Endothelial cell of hepatic sinusoid (primary cell): Measurements from ENCODE around the gene NR5A1.

Source experiments
- in situ Hi-C: cut with HindIII; loops from 2 replicates; pipeline ENCODE4 v1.10.0; 2017; ENCODE audit warnings: low sequenced_read_pairs

The NR5A1 gene

GRCh38 chr9:124447297-124447661 is 59.9 kb downstream of the NR5A1 start:
- in situ Hi-C loops = no loop called here

GRCh38 chr9:124444166-124444565 is 63.0 kb downstream of the NR5A1 start:
- in situ Hi-C loops = no loop called here

GRCh38 chr9:124443625-124444024 is 63.6 kb downstream of the NR5A1 start:
- in situ Hi-C loops = no loop called here

GRCh38 chr9:124442826-124443225 is 64.4 kb downstream of the NR5A1 start:
- in situ Hi-C loops = no loop called here

GRCh38 chr9:124442379-124442778 is 64.8 kb downstream of the NR5A1 start:
- in situ Hi-C loops = no loop called here

GRCh38 chr9:124441291-124441690 is 65.9 kb downstream of the NR5A1 start:
- in situ Hi-C loops = no loop called here

- in situ Hi-C loops = no loop called here
Measured at GRCh38 chr9:124440786-124441185, 66.4 kb downstream of the NR5A1 start.

- in situ Hi-C loops = no loop called here
Measured at GRCh38 chr9:124439686-124440243, 67.4 kb downstream of the NR5A1 start.

- in situ Hi-C loops = no loop called here
Measured at GRCh38 chr9:124439086-124439485, 68.1 kb downstream of the NR5A1 start.

GRCh38 chr9:124438091-124438490 is 69.1 kb downstream of the NR5A1 start:
- in situ Hi-C loops = no loop called here

GRCh38 chr9:124437086-124437485 is 70.1 kb downstream of the NR5A1 start:
- in situ Hi-C loops = no loop called here

- in situ Hi-C loops = no loop called here
Measured at GRCh38 chr9:124436320-124436719, 70.9 kb downstream of the NR5A1 start.
